ENCODE measurements around the gene SLC25A51. TPM values are rescaled to one million over a fixed set of nuclear protein-coding genes. Genes with fewer than 3 reads are reported as not detected.
"Not testable (repeated sequence)": the region's sequence is repeated elsewhere in the genome, so short reads cannot be mapped to it uniquely, and the experiment has no call there.

The SLC25A51 gene
- polyA plus RNA-seq, 3 donors: 17.0 to 23.2 (median 18.8) TPM

DNA sequence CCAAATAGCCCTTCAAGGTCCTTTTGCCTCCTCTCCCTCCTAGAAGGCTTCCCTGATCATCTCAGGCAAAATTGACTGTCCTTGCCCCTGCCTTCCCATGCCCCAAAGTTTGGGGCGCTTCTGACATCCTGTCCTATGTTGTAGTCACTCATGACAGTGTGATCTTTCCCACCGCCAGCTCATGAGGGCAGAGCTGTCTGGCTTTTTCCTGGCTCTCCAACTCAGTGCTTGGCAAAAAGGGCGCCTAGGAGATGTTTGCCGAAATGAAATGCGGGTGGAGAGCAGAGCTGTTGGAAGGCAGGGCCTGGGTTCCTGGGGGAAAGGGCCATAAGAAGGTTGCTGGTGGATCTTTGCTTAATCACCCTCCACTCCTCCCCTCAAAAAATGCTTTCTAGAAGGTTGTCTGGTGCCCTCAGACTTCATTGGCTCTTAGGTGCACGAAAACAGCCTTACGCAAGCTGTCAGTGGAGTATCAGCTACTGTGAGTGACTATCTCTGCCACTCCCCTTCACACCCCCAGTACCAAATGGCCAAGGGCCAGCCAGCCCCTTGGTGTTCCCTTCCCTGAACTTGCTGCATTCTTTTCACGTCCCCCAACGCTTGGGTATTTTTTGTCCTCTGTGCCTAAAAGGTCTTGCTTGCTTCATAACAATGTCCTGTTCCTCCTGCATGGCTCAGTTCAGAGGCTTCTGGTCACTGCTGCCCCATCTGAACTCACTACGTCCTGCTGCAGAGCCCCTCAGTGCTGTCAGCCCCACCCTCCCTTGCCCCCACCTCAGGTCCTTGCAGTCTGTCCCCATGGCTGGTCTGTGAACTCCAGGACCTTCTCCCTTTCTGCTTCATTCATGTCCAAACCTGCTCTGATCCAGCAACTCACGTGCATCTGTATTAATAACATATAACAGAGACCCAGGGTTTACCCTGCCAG, 2.6 kb upstream of the SLC25A51 start:
- no peak for DNase-seq

DNA sequence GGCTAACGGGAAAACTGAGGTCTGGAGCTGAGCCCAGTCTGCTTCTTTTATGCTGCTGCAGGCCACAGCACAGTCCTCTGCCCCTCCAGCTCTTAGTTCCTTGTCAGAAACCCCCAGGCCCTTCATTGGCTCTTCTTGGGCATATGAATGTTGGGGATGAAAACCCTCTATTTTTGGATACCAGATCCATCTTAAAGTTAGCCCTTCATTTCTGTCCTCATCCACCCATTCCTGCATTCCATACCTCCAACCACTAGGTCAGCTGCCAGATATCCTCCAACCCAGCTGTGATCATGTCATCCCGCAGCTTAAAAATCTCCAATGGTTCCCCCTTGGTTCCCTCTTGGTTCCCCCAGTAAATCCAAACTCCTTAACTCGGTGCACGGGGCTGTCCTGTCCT, 1.8 kb upstream of the SLC25A51 start:
- DNase-seq: no peak

DNA sequence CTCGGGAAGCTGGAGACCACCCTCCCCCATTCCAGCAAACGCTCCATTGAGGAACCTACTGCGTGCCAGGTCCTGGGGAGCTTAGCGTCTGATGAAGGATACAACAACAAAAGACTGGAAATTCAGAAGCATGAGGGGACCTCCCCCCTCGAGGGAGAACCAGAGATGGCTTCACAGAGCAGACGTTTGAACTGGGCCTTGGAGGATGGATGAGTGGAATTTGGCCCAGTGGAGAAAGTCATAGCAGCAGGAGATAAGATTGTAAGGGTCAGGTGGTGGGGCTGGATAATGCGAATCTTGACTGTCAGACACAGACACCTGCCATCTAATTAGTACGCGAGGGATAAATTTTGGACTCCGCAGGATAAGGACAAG, 1.2 kb upstream of the SLC25A51 start:
- no peak for DNase-seq

DNA sequence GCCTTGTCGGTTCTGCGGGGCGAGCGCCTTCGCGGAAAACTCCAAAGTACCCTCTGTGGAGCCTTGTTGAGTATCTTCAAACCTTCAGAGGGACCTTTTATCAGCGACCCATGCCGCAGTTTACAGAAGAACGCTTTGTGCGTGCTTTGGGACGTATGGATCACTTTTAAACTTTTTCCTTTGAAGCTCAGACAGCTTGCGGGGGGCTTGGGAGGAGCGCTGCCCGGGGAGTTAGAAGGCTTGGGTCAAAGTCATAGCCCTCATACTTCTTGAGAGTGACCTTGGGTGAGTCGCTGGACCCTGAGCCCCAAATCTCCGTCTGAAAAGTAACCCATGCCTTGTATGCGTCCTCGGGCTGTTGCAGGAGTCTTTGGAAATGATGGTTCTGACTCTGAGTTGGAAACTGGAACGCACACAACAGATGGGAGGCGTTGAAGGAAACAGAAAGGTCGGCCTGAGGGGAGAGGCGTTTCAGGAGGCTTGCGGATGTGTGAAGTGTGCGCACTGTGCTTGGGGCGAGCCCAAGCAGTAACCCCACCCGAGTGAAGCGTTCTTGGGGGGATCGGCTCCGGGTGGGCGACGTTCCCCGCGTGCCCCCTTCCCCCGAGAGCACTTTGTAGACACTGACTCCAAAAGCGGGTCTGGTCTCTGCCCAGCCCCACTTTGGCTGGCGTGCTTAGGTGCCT, 661 bp upstream of the SLC25A51 start:
- DNase-seq: no peak

GRCh38 chr9:37902796-37903646, 906 bp downstream of the SLC25A51 start:
- DNase-seq: no peak

DNA sequence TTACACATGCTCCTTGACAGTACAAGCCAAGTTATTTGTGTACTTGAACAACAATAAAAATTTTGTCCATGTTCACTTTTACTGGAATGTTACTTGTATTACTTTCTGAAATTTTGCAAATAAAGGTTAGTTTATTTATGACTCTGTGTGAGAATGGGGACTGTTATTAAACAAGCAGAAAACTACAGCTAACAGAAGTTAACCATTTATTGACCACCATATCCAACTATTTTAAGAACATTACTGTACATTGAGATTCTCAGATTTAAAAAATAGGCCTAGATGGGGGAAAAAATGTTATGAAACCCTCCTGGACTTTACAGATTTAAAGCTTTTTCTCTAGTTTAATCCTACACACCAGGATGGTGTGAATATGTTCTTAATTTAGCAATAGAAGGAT, 1.8 kb downstream of the SLC25A51 start:
- DNase-seq: no peak

DNA sequence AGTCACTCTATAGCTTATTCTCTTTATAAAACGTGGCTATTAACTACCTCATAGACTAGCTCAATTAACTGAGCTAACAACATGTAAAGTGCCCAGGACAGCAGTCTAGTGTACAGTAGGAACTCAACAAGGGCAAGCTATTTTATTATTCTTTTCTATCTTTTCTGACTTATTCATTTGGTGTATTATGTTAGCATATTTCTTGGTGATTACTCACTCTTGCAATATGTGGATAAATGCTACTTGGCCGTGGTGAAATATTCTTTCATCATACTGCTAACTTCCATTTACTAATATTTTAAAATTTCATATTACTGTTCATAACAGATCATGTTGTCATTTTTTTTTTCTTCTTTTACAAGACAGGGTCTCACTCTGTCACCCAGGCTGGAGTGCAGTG, 4.9 kb downstream of the SLC25A51 start:
- no peak for DNase-seq

DNA sequence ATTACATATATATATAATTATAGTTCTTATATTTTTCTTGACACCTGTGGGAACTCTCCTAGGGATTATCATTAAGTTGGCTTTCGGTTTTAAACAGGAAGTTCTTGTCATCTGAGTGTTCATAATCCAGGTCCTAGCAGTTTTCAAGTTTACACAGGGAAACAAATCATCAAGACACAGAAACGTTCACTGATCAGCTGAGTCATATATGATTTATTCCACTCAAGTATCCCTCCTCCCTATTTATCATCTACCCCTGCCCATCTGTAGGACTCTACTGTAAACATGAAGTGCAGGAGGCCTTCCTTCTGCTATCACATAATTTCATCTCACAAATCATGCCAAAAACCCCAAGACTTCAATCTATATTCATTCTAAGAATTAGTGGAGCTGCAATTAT, 6.3 kb downstream of the SLC25A51 start:
- no peak for DNase-seq

DNA sequence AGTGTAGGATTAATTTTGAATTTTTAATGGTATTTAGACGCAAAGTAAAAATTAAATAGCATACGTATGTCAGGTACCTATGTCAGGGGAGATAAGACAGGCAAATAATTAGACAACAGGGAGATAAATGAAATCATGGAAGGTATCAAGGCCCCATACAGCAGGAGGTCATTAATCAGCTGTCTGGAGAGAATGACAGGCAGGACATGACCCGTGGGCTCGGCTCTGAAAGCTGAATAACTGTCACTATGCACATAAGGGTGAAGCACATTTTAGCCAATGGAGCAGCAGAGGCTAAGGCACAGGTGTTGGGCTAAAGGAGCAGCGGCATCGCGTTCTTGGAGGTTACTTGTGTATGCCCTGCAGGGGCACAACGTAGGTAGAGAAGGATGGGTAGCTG, 11.9 kb downstream of the SLC25A51 start:
- DNase-seq: no peak

DNA sequence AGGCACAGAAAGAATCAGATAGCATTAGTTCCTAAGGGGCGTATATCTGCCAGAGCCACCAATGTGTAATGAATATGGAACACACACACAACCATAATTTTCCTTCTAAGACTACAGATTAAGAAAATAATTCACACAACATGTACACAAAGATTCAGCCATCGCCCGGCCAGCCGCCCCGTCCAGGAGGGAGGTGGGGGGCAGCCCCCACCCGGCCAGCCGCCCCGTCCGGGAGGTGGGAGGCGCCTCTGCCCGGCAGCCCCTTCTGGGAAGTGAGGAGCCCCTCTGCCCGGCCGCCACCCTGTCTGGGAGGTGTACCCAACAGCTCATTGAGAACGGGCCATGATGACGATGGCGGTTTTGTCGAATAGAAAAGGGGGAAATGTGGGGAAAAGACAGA, 12.9 kb downstream of the SLC25A51 start:
- not testable (repeated sequence) for DNase-seq

DNA sequence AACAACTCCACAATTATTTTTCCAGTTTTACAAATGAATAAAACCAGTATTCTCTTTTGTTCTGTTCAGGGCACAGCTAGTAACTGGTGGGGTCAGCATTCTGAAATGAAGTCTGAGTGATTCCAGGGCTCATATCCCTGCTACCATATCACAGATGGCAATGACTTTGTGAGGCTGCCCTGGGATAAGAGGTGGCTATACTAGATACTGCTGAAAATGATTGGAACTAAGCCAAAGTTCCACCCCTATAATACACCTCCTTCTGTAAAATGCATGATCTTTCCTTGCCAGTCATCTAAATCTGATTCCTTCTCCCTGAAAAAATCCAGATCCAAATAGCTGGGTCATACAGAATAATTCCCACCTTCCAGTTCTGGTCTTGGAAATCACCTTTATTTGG, 14.4 kb downstream of the SLC25A51 start:
- no peak for DNase-seq

DNA sequence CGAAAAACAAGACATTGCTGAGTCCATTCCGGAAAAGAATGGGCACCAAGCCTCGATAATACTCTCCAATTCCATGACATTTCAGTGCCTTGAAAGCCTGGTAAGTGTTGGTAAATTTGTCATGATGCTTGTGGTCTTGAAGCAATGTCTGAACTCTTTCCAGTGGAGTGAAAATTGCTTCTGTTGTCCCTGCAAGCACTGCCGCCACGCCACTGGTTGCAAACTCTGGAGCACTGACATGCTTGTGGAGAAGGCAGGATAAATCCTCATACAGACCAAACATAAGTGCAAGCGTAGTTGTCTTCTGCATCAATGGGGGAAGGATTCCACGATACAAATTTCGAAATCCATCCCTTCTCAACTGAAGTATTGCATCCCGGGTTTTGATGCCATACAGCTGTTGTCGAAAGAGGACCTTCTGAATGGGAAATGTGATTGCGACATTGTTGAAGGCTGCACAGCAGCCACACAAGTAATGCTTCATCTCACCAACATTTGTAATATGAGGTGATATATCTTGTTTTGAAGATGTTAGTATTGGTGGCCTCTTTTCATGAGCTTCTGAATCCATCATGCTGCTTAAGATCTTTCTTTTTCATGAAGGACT, 15.8 kb downstream of the SLC25A51 start:
- DNase-seq: not testable (repeated sequence)

- DNase-seq: no peak
These were observed 22.9 kb downstream of the SLC25A51 start for GRCh38 chr9:37880916-37881479.

DNA sequence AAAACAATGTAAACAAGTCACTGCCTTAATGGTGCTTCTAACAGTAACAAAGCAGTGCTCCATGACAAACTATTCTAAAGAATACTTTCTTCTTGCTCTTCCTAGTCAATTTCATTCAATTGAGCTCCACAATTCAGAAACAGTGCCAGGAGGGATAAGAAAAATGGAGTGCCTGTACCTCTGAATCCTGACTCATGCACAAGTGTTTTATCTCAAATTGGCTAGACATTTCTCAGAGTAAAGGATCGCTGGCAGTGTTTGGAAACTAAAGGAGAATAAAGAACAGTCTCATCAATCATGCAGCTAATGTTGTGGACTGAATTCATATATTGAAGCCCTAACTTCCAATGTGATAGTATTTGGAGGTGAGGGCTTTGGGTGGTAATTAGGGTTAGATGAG, 27.6 kb downstream of the SLC25A51 start:
- DNase-seq: no peak

- DNase-seq: no peak
These were observed 30.0 kb downstream of the SLC25A51 start for GRCh38 chr9:37873955-37874354.

DNA sequence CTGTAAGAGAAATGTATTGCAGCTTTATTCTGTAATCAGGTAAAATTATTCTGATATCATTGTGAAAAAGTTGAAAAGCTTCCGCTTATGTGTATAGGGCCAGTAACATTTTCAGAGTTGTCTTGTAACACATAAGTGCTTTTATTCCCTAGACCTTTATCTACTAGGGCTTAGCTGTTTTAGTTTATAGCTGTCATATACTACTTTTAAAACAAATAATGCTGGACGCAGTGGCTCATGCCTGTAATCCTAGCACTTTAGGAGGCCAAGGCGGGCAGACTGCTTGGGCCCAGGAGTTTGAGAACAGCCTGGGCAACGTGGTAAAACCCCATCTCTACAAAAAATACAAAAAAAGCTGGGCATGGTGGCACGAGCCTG, 33.1 kb downstream of the SLC25A51 start:
- no peak for DNase-seq

GRCh38 chr9:37870081-37870798, 33.7 kb downstream of the SLC25A51 start:
- DNase-seq: no peak

- DNase-seq: no peak
These were observed 41.4 kb downstream of the SLC25A51 start for GRCh38 chr9:37862530-37862929.

- DNase-seq: no peak
These were observed 44.9 kb downstream of the SLC25A51 start for GRCh38 chr9:37859043-37859442.

DNA sequence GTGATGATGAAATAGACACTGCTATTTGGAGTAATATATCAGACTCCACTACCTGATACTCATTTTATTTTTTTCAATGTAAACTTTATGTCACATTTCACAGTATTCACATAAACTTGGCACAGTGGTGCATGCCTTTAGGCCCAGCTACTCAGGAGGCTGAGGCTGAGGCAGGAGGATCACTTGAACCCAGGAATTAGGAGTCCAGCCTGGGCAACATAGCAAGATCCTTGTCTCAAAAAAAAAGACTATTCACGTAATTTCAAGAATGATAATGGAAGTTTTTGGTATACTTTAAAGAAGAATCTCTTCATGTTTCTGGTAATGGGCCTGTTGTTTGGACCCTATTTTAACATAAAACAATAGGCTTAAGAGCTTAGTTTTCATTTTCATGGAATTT, 47.4 kb downstream of the SLC25A51 start:
- no peak for DNase-seq

DNA sequence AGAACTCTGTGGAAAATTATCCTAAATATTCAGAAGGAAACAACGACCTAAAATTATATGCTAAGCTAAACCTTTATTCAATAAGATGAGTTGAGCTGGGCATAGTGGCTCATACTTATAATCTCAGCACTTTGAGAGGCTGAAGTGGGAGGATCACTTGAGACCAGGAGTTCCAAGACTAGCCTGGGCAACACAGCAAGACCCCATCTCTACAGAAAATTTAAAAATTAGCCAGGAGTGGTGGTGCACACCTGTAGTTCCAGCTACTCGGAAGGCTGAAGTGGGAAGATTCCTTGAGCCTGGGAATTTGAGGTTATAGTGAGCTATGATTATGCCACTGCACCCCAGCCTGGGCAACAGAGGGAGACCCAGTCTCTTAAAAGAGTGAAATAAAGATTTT, 51.7 kb downstream of the SLC25A51 start:
- DNase-seq: no peak

Data from renal pelvis (tissue), 4 donors.